Body of pancreas (tissue), 4 donors: Measurements from ENCODE around the gene CYP46A1.

Source experiments
- POLR2A ChIP-seq, 3 donors: fragments of 450-650 bp; IDR thresholded peaks; one replicate each; pipeline ENCODE4 v1.6.1; 2016; ENCODE audit warnings: antibody characterized with exemption in 3 of 3, mild to moderate bottlenecking in 2 of 3
- TF ChIP-seq, protein P1 (sequence below), 7 experiments: fragments of 450-650 bp in 4 of 7; fragments of 200-600 bp in 3 of 7; sonication (generic) in 3 of 7; IDR thresholded peaks; one replicate each; pipeline ENCODE4 v1.5.1; 2016 to 2019; ENCODE audit warnings: antibody characterized with exemption in 7 of 7

DNA sequence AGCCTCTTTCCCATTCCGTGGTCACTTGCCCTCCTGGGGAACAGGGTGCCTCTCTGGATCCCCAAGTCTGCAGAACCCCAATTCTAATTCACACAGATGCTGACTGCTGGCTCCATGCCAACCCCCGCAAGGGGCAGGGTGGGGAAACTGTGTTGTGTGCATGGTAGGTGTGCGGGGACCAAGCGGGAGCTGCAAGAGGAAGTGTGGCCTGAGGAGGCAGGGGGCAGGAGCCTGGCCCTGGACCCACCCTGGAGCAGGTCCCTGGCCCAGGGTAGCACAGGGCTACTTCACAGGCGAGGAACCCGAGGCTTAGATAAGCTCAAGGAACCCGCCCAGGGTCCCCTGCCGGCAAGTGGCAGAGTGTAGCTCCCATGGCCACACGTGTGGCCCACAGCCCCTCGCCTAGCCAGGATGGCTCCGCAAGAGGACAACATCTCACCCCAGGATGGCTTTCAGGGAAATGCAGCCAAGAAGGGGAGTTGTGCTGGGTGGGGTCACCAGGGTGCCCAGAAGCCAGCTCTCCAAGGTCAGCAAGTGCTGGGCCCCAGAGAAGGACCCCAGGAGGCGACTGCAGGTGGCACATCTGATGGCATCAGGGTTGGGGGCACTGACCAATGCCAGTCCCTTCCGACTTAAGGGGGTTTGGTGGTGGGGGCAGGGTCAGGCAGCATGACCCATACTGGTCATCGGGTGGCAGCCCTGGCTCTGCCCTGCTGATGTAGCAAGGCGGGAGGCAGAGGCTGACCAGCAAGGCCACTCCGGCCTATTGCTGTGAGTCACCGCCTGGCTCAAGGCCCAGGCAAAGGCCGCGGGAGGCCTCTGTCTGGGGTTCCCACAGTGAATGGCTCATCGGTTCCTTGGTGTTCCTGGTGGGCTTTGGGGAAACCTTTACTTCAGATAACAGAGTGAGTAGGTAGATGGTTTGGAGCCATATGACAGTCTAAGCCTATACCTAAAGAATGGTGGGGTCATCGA is 71.8 kb downstream of the CYP46A1 start:
- TF ChIP-seq, protein P1, sequence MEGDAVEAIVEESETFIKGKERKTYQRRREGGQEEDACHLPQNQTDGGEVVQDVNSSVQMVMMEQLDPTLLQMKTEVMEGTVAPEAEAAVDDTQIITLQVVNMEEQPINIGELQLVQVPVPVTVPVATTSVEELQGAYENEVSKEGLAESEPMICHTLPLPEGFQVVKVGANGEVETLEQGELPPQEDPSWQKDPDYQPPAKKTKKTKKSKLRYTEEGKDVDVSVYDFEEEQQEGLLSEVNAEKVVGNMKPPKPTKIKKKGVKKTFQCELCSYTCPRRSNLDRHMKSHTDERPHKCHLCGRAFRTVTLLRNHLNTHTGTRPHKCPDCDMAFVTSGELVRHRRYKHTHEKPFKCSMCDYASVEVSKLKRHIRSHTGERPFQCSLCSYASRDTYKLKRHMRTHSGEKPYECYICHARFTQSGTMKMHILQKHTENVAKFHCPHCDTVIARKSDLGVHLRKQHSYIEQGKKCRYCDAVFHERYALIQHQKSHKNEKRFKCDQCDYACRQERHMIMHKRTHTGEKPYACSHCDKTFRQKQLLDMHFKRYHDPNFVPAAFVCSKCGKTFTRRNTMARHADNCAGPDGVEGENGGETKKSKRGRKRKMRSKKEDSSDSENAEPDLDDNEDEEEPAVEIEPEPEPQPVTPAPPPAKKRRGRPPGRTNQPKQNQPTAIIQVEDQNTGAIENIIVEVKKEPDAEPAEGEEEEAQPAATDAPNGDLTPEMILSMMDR (IDR thresholded peaks at IDR 0.05), result no peak
- no peak for TF ChIP-seq POLR2A (IDR thresholded peaks at IDR 0.05)
